ENCODE results near the gene OR11G2.
"Not testable (repeated sequence)": the region's sequence is repeated elsewhere in the genome, so short reads cannot be mapped to it uniquely, and the experiment has no call there.

The OR11G2 gene

GRCh38 chr14:20190596-20190995 lies at the start of gene OR11G2:
Gene OR11G2, plus strand, starts transcription at chr14:20190896. Its CDS starts 6,542 bp downstream, at chr14:20197438.
- DNase-seq (ENCODE audit: low read depth in 2 of 2): no peak

- no peak for DNase-seq (ENCODE audit: low read depth in 2 of 2)
Measured at GRCh38 chr14:20143911-20144310, 46.8 kb upstream of the OR11G2 start.

- no peak for DNase-seq (ENCODE audit: low read depth in 2 of 2)
Measured at GRCh38 chr14:20144820-20145219, 45.9 kb upstream of the OR11G2 start.

- DNase-seq (ENCODE audit: low read depth in 2 of 2): no peak
Measured at GRCh38 chr14:20164462-20164861, 26.2 kb upstream of the OR11G2 start.

- DNase-seq (ENCODE audit: low read depth in 2 of 2): no peak
Measured at GRCh38 chr14:20167091-20167490, 23.6 kb upstream of the OR11G2 start.

GRCh38 chr14:20169852-20170251 lies 20.8 kb upstream of the OR11G2 start:
- DNase-seq (ENCODE audit: low read depth in 2 of 2): not testable (repeated sequence)

GRCh38 chr14:20174205-20174604 lies 16.5 kb upstream of the OR11G2 start:
- DNase-seq (ENCODE audit: low read depth in 2 of 2): not testable (repeated sequence)

GRCh38 chr14:20176330-20176729 lies 14.4 kb upstream of the OR11G2 start:
- no peak for DNase-seq (ENCODE audit: low read depth in 2 of 2)

- DNase-seq (ENCODE audit: low read depth in 2 of 2): no peak
Measured at GRCh38 chr14:20177433-20177974, 13.2 kb upstream of the OR11G2 start.

- no peak for DNase-seq (ENCODE audit: low read depth in 2 of 2)
Measured at GRCh38 chr14:20179218-20179617, 11.5 kb upstream of the OR11G2 start.

GRCh38 chr14:20179880-20180279 lies 10.8 kb upstream of the OR11G2 start:
- no peak for DNase-seq (ENCODE audit: low read depth in 2 of 2)

GRCh38 chr14:20180486-20180885 lies 10.2 kb upstream of the OR11G2 start:
- no peak for DNase-seq (ENCODE audit: low read depth in 2 of 2)

- DNase-seq (ENCODE audit: low read depth in 2 of 2): no peak
Measured at GRCh38 chr14:20184181-20184580, 6.5 kb upstream of the OR11G2 start.

GRCh38 chr14:20191396-20191795 lies 700 bp downstream of the OR11G2 start:
- DNase-seq (ENCODE audit: low read depth in 2 of 2): no peak

GRCh38 chr14:20194101-20194500 lies 3.4 kb downstream of the OR11G2 start:
- DNase-seq (ENCODE audit: low read depth in 2 of 2): no peak

GRCh38 chr14:20195170-20195569 lies 4.5 kb downstream of the OR11G2 start:
- not testable (repeated sequence) for DNase-seq (ENCODE audit: low read depth in 2 of 2)

- DNase-seq (ENCODE audit: low read depth in 2 of 2): no peak
Measured at GRCh38 chr14:20195911-20196310, 5.2 kb downstream of the OR11G2 start.

- no peak for DNase-seq (ENCODE audit: low read depth in 2 of 2)
Measured at GRCh38 chr14:20197459-20197858, 6.8 kb downstream of the OR11G2 start.

GRCh38 chr14:20198991-20199390 lies 8.3 kb downstream of the OR11G2 start:
- DNase-seq (ENCODE audit: low read depth in 2 of 2): no peak

GRCh38 chr14:20204721-20205120 lies 14.0 kb downstream of the OR11G2 start:
- DNase-seq (ENCODE audit: low read depth in 2 of 2): no peak

GRCh38 chr14:20209595-20209994 lies 18.9 kb downstream of the OR11G2 start:
- DNase-seq (ENCODE audit: low read depth in 2 of 2): no peak

GRCh38 chr14:20212406-20212805 lies 21.7 kb downstream of the OR11G2 start:
- DNase-seq (ENCODE audit: low read depth in 2 of 2): not testable (repeated sequence)

- no peak for DNase-seq (ENCODE audit: low read depth in 2 of 2)
Measured at GRCh38 chr14:20215196-20215595, 24.5 kb downstream of the OR11G2 start.

GRCh38 chr14:20219033-20219432 lies 28.3 kb downstream of the OR11G2 start:
- DNase-seq (ENCODE audit: low read depth in 2 of 2): no peak
